HepG2 (cell line): ENCODE data around the gene MAN2B2. TPM values are rescaled to one million over a fixed set of nuclear protein-coding genes. Genes with fewer than 3 reads are reported as not detected.

Experiments
- ATAC-seq: fragments of 200-7000 bp; cut with Tn5 transposase; 3 replicates; pipeline ENCODE4 v1.9.1; 2020; ENCODE audit warnings: mild to moderate bottlenecking, moderate library complexity
- BruUV-seq: library from RNA; stranded (reverse); fragments of 400-500 nt; replicated peaks from 2 replicates; lab custom pipeline; 2021; lab: Mats Ljungman, UMichigan
- CTCF ChIA-PET: fragments of 300-600 bp; formaldehyde crosslinking; extraction: SDS; loops from one replicate; lab custom pipeline; 2021; ENCODE audit warnings: low total read pairs, inconsistent platforms, low intra/inter-chr PET ratio; lab: Yijun Ruan, JAX
- POLR2A ChIA-PET: fragments of 350-600 bp; sonication (Branson Sonifier 250); formaldehyde crosslinking; loops from one replicate; lab custom pipeline; 2020; ENCODE audit warnings: antibody characterized with exemption, inconsistent platforms; lab: Yijun Ruan, JAX
- DNase-seq: peaks from one replicate; pipeline ENCODE4 v3.0.0-alpha.2; 2015; ENCODE audit warnings: low spot score
- FAIRE-seq: peaks from 3 replicates; lab custom pipeline; 2011; peaks lifted over from hg19 to GRCh38; lab: Jason Lieb, UNC
- H2AFZ ChIP-seq: one replicate; pipeline ENCODE4 v1.6.1; 2011; ENCODE audit warnings: low read length, inconsistent platforms
- H3K27ac ChIP-seq: fragments of 300-600 bp; 3 replicates; pipeline ENCODE4 v1.8.0; 2011; ENCODE audit warnings: mixed run types, mild to moderate bottlenecking, mixed read lengths, low read length, inconsistent platforms; ENCODE audit not compliant: insufficient read depth; ENCODE audit errors: extremely low read length
- H3K27me3 ChIP-seq, 2 experiments: fragments of 200-600 bp in 1 of 2; 2 replicates in 1 of 2; 3 replicates in 1 of 2; pipeline versions ENCODE4 v1.6.0 to v1.8.0; 2011; ENCODE audit warnings: low read length in 2 of 2, mild to moderate bottlenecking in 2 of 2, moderate library complexity in 2 of 2, inconsistent platforms in 1 of 2; ENCODE audit not compliant: insufficient read depth in 2 of 2, control insufficient read depth in 1 of 2
- H3K36me3 ChIP-seq, 2 experiments: fragments of 200-600 bp in 1 of 2; replicated peaks in 1 of 2; 2 replicates in 1 of 2; 3 replicates in 1 of 2; pipeline versions ENCODE4 v1.5.1 to v1.8.0; 2011; ENCODE audit warnings: low read length in 2 of 2, inconsistent platforms in 1 of 2; ENCODE audit not compliant: insufficient read depth in 2 of 2, control insufficient read depth in 1 of 2
- H3K4me1 ChIP-seq: 2 replicates; pipeline ENCODE4 v1.5.1; 2012; ENCODE audit warnings: low read length, inconsistent platforms; ENCODE audit not compliant: insufficient read depth
- H3K4me2 ChIP-seq: 2 replicates; pipeline ENCODE4 v1.6.0; 2011; ENCODE audit warnings: low read depth, low read length, inconsistent platforms
- H3K4me3 ChIP-seq, 3 experiments: fragments of 200-600 bp in 1 of 3; sonication (generic), shearing (Covaris generic) in 1 of 3; replicated peaks in 1 of 3; 2 replicates each; pipeline ENCODE4 v1.5.1; 2011 to 2016; ENCODE audit warnings: low read length in 3 of 3, inconsistent platforms in 2 of 3, low read depth in 2 of 3, mild to moderate bottlenecking in 2 of 3, control low read depth in 1 of 3, mixed read lengths in 1 of 3; ENCODE audit not compliant: insufficient read depth in 1 of 3
- H3K79me2 ChIP-seq: one replicate; pipeline ENCODE4 v1.6.1; 2011; ENCODE audit warnings: low read length, inconsistent platforms; ENCODE audit not compliant: insufficient read depth
- H3K9ac ChIP-seq: 2 replicates; pipeline ENCODE4 v1.6.0; 2011; ENCODE audit warnings: mild to moderate bottlenecking, low read depth, low read length, inconsistent platforms; ENCODE audit not compliant: insufficient read depth
- H3K9me3 ChIP-seq: 2 replicates; pipeline ENCODE4 v1.5.1; 2012; ENCODE audit warnings: mild to moderate bottlenecking, low read length
- H4K20me1 ChIP-seq: 2 replicates; pipeline ENCODE4 v1.6.0; 2011; ENCODE audit warnings: inconsistent platforms, mild to moderate bottlenecking, low read length, moderate library complexity; ENCODE audit not compliant: insufficient read depth
- HMG20B ChIP-seq: conservative IDR thresholded peaks from 2 replicates; pipeline ENCODE4 v1.6.1; 2016; ENCODE audit warnings: missing genetic modification reagents, missing compliant biosample characterization
- KDM5B ChIP-seq: sonication (generic); formaldehyde crosslinking; IDR thresholded peaks from 2 replicates; pipeline ENCODE4 v1.4.0; 2020; ENCODE audit warnings: missing genetic modification reagents, mild to moderate bottlenecking, borderline replicate concordance
- MED13 ChIP-seq: sonication (generic); formaldehyde crosslinking; IDR thresholded peaks from 2 replicates; pipeline ENCODE4 v1.5.0; 2020; ENCODE audit warnings: missing genetic modification reagents
- NAIF1 ChIP-seq: sonication (generic); formaldehyde crosslinking; IDR thresholded peaks from 2 replicates; pipeline ENCODE4 v1.5.0; 2020; ENCODE audit warnings: mild to moderate bottlenecking, missing genetic modification reagents, borderline replicate concordance
- REL ChIP-seq: sonication (generic); formaldehyde crosslinking; conservative IDR thresholded peaks from 2 replicates; pipeline ENCODE4 v1.8.0; 2022; ENCODE audit warnings: mild to moderate bottlenecking, missing genetic modification reagents, moderate library complexity
- SALL2 ChIP-seq: sonication (generic); formaldehyde crosslinking; IDR thresholded peaks from 2 replicates; pipeline ENCODE4 v1.8.1; 2023; ENCODE audit warnings: mild to moderate bottlenecking, missing genetic modification reagents, inconsistent platforms
- SPEN ChIP-seq: sonication (generic); formaldehyde crosslinking; IDR thresholded peaks from 2 replicates; pipeline ENCODE4 v1.5.1; 2020; ENCODE audit warnings: low read depth, mild to moderate bottlenecking, missing genetic modification reagents
- ZBTB38 ChIP-seq: sonication (generic); formaldehyde crosslinking; IDR thresholded peaks from 2 replicates; pipeline ENCODE4 v1.5.1; 2020; ENCODE audit warnings: mild to moderate bottlenecking, missing genetic modification reagents
- ZNF12 ChIP-seq: sonication (generic); formaldehyde crosslinking; IDR thresholded peaks from 2 replicates; pipeline ENCODE4 v1.5.0; 2020; ENCODE audit warnings: missing genetic modification reagents
- ZNF432 ChIP-seq: sonication (generic); formaldehyde crosslinking; IDR thresholded peaks from 2 replicates; pipeline ENCODE4 v1.5.0; 2020; ENCODE audit warnings: missing genetic modification reagents, mild to moderate bottlenecking, borderline replicate concordance
- ZNF556 ChIP-seq: sonication (generic); formaldehyde crosslinking; IDR thresholded peaks from 2 replicates; pipeline ENCODE4 v1.4.0; 2020; ENCODE audit warnings: mild to moderate bottlenecking, missing genetic modification reagents, borderline replicate concordance
- ZNF567 ChIP-seq: sonication (generic); formaldehyde crosslinking; IDR thresholded peaks from 2 replicates; pipeline ENCODE4 v1.8.1; 2023; ENCODE audit warnings: mild to moderate bottlenecking, missing genetic modification reagents, borderline replicate concordance
- WGBS: methylation state at CpG from one replicate; pipeline ENCODE4 v1.1.6; 2017; ENCODE audit warnings: low lambda C conversion rate; 5-methylcytosine and 5-hydroxymethylcytosine counted together
- in situ Hi-C: cut with HindIII; loops from 2 replicates; pipeline ENCODE4 v1.10.0; 2017; ENCODE audit warnings: low pct_unique_long_range_greater_than_20kb; ENCODE audit not compliant: extremely low pct_ligation_motif_present
- intact Hi-C: fragments of 100-400 bp; cut with micrococcal nuclease; formaldehyde crosslinking; loops from one replicate; pipeline ENCODE4 v1.10.0; 2022; ENCODE audit not compliant: unreplicated experiment
- polyA plus RNA-seq, 8 experiments: library from polyadenylated mRNA; depleted of rRNA in 3 of 8; stranded (reverse) in 7 of 8; unstranded in 1 of 8; fragments of >200 nt; fragmentation: Illumina TruSeq in 4 of 8; extraction: Trizol in 4 of 8; gene quantifications; 2 replicates each; pipeline versions ENCODE4 v1.2.1 to v1.2.3, GENCODE V29; 2011 to 2016; ENCODE audit warnings: low read depth in 4 of 8, missing spikeins in 1 of 8, mixed read lengths in 1 of 8; ENCODE audit not compliant: insufficient read depth in 1 of 8
- total RNA-seq, 5 experiments: library from RNA; depleted of rRNA; stranded (reverse); fragments of >200 nt; fragmentation: Illumina TruSeq; extraction: Trizol; gene quantifications; 2 replicates each; pipeline ENCODE4 v1.2.3, GENCODE V29; 2016; ENCODE audit warnings: low read depth in 1 of 5
- TF ChIP-seq, protein P1 (sequence below): sonication (generic); formaldehyde crosslinking; IDR thresholded peaks from 2 replicates; pipeline ENCODE4 v1.4.0; 2020; ENCODE audit warnings: missing genetic modification reagents
- TF ChIP-seq, protein P2 (sequence below): sonication (generic); formaldehyde crosslinking; IDR thresholded peaks from 2 replicates; pipeline ENCODE4 v1.4.0; 2020; ENCODE audit warnings: mild to moderate bottlenecking, missing genetic modification reagents
- TF ChIP-seq, protein P3 (sequence below), 2 experiments: sonication (generic) in 1 of 2; formaldehyde crosslinking in 1 of 2; IDR thresholded peaks; 2 replicates each; pipeline versions ENCODE4 v1.5.1 to v1.6.1; 2011 to 2020; ENCODE audit warnings: borderline replicate concordance in 1 of 2, low read depth in 1 of 2, low read length in 1 of 2, mild to moderate bottlenecking in 1 of 2, missing genetic modification reagents in 1 of 2, moderate library complexity in 1 of 2
- TF ChIP-seq, protein P4 (sequence below), 2 experiments: fragments of 450-650 bp in 1 of 2; sonication (generic) in 1 of 2; formaldehyde crosslinking; IDR thresholded peaks; 2 replicates each; pipeline versions ENCODE4 v1.5.0 to v1.8.0; 2020 to 2022; ENCODE audit warnings: mild to moderate bottlenecking in 1 of 2, missing genetic modification reagents in 1 of 2

MAN2B2 gene
- total and polyA plus RNA-seq, 2 of the 13 experiments (the other 11 are each of a cell fraction or from before 2014, with no cell fraction given), result 4.8 to 5.4 TPM

DNA sequence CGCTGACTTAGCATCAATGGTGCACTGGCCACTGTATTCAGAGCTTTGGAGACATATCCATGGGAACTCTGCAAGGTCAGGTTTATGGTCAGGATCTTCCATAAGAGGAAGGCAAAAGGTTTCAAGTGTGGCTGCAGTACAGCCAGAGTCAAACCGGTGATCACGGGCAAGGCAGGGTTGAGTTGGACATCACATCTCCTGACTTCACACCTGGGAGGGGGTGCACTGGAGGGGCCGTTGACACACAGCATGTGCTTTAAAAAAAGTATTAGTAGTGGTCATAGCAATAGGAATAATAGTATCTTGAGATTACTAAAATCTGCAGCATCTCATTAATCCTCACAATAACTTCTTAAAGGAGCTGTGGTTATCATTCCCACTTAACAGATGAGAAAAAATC is 28.9 kb upstream of the MAN2B2 start (continued):
- TF ChIP-seq SALL2, result no peak
- no peak for TF ChIP-seq REL (CRISPR knock-in tag)
- TF ChIP-seq SPEN (CRISPR knock-in tag), result no peak
- no peak for TF ChIP-seq ZNF556
- TF ChIP-seq, all 625 proteins: peak for 0

DNA sequence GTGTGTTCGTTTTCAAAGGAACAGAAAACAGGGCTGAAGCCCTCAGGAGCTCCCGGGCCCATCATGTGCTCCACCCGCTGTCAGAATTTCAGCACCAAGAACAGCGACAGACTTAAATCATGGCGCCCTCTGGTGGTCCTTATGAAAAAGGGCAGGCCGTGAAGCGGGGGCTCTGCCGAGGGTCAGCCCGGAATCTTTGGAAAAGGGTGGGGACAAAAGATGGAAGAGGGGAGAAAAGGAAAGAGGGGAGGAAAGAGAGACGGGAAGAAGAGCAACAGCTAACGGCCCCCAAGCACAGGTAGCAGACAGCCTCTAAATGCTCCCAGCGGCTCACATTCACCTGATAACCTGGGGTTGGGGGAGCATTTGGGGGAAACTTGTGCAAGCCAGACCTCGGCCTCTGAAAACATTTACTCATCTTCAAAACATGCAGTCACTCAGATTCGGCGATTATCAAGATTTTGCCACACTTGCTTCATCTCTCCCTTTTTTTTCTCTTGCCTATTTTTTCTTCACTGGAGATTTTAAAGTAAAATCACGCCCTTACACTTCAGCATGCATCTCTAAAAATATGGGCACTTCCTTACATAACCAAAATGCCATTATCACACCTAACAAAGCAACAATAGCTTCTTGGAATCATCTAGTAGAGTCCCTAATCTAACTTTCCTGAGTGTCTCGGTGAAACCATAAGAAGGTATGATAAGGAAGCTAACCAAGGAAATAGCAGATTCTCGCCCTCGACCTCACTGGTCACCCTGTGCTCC is 28.1 kb upstream of the MAN2B2 start:
- intact Hi-C loops, result loop anchor here (5.0 to 10.0 kb wide), 3 partner anchors 75 to 292 kb away; partner anchors contain the start of gene PPP2R2C
- Histone ChIP-seq H3K36me3 (no peaks in the 10 kb centered on the region), H3K9me3 (peaks cover 5% of the 10 kb centered on the region; the same call in 1 of the 2 replicates), H3K4me2 (no peak overlapping the region), H3K4me3 (no peak overlapping the region), H4K20me1 (0 out of 2 replicates have a peak, but pooled peaks cover 3% of the 10 kb centered on the region), H3K27me3 (peaks cover 0 to 19% of the 10 kb centered on the region in 2 experiments; a peak in 3 of 5 replicates), H3K9ac (no peak overlapping the region), H3K27ac (no peak overlapping the region), H2AFZ (no peak overlapping the region), H3K4me1 (no peaks in the 10 kb centered on the region), H3K79me2 (no peaks in the 10 kb centered on the region)
- BruUV-seq, result no TSS peak
- POLR2A ChIA-PET, result no interaction called here
- in situ Hi-C loops, result loop anchor here (10.0 kb wide), 1 partner anchor 212 kb away; no protein-coding TSS in a partner anchor
- FAIRE-seq, result peak; percentile 49
- peak; percentile 59 for DNase-seq
- ATAC-seq, result peak; percentile 77
- CTCF ChIA-PET, result interaction anchor here (1.0 to 1.4 kb wide), 2 partner anchors 153 to 203 kb away, joined by 3 to 5 read pairs; no protein-coding TSS in a partner anchor
- WGBS, result 8% methylated on average over 19 of the region's 19 CpGs
- TF ChIP-seq HMG20B (CRISPR knock-in tag) (peak; percentile 70; the same call in 1 of the 2 replicates), KDM5B (CRISPR knock-in tag) (peak; percentile 58; the same call in 1 of the 2 replicates), NAIF1 (0 out of 2 replicates have a peak, but pooled peaks have one; percentile 33), ZNF12 (CRISPR knock-in tag) (peak; percentile 84), ZBTB38 (no peak), MED13 (no peak), ZNF432 (no peak), ZNF567 (CRISPR knock-in tag) (no peak)
- TF ChIP-seq, protein P1, sequence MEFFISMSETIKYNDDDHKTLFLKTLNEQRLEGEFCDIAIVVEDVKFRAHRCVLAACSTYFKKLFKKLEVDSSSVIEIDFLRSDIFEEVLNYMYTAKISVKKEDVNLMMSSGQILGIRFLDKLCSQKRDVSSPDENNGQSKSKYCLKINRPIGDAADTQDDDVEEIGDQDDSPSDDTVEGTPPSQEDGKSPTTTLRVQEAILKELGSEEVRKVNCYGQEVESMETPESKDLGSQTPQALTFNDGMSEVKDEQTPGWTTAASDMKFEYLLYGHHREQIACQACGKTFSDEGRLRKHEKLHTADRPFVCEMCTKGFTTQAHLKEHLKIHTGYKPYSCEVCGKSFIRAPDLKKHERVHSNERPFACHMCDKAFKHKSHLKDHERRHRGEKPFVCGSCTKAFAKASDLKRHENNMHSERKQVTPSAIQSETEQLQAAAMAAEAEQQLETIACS (CRISPR knock-in tag), result no peak
- TF ChIP-seq, protein P2, sequence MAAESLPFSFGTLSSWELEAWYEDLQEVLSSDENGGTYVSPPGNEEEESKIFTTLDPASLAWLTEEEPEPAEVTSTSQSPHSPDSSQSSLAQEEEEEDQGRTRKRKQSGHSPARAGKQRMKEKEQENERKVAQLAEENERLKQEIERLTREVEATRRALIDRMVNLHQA (CRISPR knock-in tag), result no peak
- TF ChIP-seq, protein P3, sequence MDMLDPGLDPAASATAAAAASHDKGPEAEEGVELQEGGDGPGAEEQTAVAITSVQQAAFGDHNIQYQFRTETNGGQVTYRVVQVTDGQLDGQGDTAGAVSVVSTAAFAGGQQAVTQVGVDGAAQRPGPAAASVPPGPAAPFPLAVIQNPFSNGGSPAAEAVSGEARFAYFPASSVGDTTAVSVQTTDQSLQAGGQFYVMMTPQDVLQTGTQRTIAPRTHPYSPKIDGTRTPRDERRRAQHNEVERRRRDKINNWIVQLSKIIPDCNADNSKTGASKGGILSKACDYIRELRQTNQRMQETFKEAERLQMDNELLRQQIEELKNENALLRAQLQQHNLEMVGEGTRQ (IDR thresholded peaks at IDR 0.05; ENCODE audit: low read depth, low read length), result no peak
- TF ChIP-seq, protein P3 (CRISPR knock-in tag; IDR thresholded peaks at IDR 0.05; ENCODE audit: borderline replicate concordance), result no peak
- TF ChIP-seq, protein P4, sequence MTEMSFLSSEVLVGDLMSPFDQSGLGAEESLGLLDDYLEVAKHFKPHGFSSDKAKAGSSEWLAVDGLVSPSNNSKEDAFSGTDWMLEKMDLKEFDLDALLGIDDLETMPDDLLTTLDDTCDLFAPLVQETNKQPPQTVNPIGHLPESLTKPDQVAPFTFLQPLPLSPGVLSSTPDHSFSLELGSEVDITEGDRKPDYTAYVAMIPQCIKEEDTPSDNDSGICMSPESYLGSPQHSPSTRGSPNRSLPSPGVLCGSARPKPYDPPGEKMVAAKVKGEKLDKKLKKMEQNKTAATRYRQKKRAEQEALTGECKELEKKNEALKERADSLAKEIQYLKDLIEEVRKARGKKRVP (CRISPR knock-in tag; IDR thresholded peaks at IDR 0.05), result no peak
